Activated T-cell treated with anti-CD3 and anti-CD28 coated beads for 24 hours (primary cell): Measurements from ENCODE around the gene DNAAF5.

Experiments
- DNase-seq: peaks from one replicate; pipeline ENCODE4 v3.0.0-alpha.2; 2020; ENCODE audit warnings: low read depth

DNAAF5 gene

DNA sequence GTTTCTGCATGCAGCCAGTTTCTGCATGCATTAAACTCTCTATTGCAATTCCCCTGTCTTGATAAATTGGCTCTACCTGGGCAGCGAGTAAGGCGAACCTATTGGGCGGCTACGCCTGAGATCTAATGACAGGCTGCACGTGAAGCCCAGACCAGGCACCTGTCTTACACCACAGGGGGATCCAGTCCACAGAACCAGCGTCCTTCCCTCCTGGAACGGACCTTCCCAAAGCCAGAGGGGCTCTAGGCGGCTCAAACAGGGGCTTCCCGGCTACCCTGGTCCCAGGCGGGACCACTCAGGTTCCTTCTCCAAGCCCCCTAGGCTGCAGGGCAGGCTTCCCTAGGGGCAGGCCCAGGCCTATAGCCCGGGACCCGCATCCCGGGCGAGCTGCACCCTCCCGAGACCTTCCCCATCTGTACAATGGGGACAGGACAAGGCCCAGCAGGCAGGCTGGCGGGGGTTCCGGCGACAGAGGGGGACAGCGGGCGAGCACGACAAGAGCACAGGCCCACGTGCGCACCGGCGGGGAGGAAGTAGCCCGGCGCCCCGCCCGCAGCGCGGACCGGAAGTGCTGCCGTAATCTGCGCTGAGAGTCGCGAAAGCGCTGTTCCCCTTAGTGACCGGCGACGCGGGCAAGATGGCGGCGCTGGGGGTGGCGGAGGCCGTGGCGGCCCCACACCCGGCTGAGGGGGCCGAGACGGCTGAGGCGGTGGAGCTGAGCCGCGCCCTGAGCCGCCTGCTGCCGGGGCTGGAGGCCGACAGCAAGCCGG lies at the start of gene DNAAF5:
DNAAF5 (plus strand) TSS at position 616 of the 770 bp plus-strand sequence; CDS start at position 638, 22 bp downstream.
- DNase-seq: peak; percentile 85

DNA sequence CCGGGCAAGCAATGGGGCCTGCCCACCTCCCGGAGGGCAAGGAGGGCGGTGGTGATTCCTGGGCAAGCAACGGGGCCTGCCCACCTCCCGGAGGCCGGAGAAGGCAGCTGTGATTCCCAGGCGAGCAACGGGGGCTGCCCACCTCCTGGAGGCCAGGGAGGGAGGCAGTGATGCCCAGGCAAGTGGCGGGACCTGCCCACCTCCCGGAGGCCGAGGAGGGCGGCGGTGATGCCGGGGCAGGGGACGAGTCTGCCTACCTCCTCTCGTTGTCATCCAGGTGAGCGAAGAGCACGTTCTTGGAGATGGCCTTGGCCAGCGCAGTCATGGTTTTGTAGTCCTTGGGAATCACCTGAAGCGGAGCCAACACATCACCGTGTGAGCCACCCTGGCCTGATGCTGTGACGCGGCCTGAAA lies 49.5 kb upstream of the DNAAF5 start:
- DNase-seq: no peak

DNA sequence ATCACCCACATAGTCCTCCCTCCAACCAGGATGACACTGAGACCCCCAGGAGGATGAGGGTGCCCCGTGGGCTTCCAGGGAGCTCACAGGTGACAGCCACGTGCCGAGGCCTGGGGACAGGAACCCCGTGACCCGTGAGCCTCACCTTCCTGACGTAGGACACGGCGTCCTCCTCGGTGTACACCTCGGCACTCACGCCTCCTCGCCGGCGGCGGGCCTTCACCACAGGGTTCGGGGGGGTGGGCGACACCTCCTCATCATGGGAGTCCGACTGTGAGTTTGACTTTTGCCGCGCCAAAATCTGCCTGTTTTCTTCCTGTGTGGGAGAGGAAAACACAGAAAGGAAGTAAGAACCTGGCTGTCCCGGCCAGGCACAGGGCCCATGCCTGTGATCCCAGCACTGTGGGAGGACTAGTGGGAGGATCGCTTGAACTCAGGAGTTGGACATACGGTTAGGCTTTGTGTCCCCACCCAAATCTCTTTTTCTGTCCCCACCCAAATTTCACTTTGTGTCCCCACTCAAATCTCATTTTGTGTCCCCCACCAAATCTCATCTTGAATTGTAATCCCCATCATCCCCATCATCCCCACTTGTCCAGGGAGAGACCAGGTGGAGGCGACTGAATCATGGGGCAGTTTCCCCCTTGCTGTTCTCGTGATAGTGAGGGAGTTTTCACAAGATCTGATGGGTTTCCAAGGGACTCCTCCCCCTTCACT lies 45.9 kb upstream of the DNAAF5 start:
- no peak for DNase-seq

DNA sequence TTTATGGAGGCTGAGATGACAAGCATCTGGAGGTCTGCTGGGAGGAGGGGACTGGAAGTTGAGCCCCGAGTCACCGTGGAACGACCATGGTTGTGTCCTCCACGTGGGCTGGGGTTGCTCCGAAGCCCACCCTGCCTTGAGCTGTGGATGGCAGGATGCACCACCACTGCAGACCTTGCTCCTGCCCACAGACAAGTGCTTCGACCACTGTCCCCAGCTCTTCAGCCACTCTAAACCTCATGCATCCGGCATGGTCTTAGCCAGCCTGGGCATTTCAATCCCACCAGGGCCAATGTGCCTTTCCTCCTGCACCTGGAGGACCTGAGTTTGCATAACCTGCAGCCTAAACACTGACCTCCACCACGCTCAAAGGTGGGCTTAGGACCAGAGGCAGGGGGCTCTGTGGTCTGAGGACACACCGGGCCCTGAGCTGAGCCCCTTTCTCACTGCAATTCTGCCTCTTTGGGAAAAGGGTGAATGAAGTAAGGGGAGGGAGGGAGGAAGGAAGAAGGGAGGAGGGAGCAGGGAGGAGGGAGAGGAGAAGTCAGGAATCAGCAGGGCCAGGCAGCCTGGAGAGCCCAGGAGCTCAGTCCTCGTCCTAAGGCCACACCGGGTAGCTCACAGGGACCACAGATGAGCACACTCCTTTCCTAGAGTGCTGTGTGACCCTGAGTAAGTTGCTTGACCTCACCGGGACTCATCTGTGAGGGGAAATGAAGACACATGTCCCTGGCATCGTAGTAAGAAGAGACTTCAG lies 44.8 kb upstream of the DNAAF5 start:
- no peak for DNase-seq

GRCh38 chr7:682810-683209 lies 43.7 kb upstream of the DNAAF5 start:
- DNase-seq: no peak

GRCh38 chr7:683526-684205 lies 42.8 kb upstream of the DNAAF5 start:
- no peak for DNase-seq

DNA sequence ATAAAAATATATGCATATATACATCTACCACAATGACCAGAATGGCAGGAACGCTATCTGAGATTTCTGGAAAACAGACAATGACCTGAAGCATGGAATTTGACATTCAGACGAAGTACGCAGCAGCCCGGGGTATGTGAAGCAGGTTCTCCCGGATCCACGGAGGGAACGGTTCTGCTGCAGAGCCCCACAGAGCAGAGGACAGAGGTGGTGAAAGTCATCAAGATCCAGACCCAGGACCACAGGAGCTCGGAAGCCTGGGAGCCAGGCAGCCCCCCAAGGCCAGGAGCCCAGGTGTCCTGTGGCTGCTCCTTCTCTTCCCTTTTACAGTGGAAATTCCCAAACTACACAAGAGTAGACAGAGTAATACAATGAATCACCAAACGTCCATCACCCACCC lies 42.1 kb upstream of the DNAAF5 start:
- DNase-seq: no peak

- DNase-seq: no peak
These were observed 41.0 kb upstream of the DNAAF5 start for GRCh38 chr7:685540-685939.

DNA sequence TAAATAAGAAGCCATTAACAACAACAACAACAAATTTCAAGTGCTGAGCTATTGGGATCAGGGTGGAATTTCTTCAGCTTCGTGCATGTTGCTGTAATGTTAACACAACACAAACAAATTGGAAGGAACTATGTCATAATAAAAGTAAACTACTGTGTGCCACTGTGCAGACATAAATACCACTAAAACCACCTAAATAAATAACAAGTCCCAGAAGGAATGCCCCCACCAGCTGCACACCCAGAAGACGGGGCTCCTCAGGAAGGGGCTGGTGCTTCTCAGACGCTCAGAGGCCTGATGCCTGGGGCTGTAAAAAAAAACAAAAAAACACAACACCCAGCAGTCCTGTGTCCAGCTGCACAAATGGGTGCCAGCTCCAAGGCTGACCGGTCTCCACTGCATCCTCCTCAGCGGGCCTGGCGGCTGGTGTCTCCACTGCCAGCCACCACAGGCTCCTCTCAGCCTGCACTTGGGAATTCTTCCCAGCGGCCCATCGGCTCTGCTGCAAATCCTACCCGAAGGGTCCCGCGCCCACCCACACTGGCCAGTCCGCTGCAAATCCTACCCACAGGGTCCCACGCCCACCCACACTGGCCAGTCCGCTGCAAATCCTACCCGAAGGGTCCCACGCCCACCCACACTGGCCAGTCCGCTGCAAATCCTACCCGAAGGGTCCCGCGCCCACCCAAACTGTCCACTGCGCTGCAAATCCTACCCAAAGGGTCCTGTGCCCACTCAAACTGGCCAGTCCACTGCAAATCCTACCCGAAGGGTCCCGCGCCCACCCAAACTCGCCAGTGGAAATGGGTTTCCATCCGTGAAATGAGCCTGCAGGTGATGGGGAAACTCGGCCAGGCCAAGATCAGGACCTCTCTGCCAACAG lies 35.8 kb upstream of the DNAAF5 start:
- DNase-seq: no peak

GRCh38 chr7:691361-692045 lies 35.0 kb upstream of the DNAAF5 start:
- DNase-seq: no peak

DNA sequence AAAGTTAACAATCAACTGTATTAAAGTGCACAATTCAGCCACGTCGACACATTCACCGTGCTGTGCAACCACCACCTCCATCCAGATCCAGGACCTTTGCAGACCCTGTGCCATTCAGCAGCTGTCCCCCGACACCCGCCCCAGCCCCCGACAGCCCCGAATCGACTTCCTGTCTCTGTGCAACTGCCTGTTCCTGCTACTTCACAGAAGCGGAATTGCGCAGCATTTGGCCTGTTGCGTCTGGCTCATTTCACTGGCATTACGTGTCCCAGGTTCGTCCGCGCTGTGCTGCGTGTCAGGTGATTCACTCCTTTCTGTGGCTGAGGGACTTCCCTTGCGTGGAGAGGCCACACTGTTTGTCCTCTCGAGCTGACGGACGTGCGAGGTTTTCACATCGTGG lies 33.2 kb upstream of the DNAAF5 start:
- DNase-seq: no peak

DNA sequence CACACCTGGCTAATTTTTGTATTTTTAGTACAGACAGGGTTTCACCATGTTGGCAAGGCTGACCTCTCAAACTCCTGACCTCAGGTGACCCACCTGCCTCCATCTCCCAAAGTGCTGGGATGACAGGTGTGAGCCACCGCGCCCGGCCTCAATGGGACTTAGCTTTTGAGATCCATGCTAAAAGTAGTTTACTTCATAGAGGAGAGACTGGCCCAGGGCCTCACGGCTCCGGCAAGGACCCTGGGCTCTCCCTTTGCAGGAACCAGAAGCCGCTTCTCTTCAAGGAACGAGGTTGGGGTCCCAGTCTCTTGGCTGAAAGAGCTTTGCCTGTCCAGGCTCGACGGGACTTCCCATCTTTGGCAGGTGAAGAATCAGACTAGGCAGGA lies 30.1 kb upstream of the DNAAF5 start:
- no peak for DNase-seq

DNA sequence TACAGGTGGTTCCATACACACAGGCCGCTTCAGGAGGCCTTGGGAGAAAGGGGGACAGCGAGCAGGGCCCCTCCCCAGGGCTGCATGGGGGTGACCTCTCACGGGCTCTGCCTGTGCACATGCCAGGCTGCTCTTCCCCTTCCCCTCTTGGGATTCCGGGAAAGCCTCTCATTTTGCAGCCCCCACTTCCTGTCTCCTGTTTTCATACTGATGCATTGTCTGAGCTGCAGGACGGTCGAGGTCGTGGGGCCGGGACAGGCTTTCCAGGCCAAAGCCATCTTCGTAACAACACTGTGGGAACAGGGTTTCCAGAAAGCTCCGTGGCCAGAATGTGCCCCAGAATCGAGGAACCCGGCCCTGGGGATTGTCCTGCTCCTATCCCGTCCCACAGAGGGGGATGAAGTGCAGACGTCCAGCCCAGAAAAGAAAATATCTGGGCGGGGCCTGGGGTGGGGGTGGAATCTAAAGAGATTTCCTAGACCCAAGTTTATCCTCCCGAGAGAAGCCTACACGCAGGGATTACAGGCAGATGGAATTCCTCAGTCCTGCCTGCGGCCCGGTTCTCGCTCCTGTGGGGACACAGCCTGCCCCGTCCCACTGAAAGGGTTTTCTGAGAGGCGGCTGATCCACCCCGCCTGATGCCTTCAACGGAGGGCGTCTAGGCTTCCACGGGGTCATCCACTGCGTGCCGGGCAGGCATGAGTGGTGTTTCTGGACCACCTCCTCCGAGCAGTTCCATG lies 29.5 kb upstream of the DNAAF5 start:
- DNase-seq: no peak

DNA sequence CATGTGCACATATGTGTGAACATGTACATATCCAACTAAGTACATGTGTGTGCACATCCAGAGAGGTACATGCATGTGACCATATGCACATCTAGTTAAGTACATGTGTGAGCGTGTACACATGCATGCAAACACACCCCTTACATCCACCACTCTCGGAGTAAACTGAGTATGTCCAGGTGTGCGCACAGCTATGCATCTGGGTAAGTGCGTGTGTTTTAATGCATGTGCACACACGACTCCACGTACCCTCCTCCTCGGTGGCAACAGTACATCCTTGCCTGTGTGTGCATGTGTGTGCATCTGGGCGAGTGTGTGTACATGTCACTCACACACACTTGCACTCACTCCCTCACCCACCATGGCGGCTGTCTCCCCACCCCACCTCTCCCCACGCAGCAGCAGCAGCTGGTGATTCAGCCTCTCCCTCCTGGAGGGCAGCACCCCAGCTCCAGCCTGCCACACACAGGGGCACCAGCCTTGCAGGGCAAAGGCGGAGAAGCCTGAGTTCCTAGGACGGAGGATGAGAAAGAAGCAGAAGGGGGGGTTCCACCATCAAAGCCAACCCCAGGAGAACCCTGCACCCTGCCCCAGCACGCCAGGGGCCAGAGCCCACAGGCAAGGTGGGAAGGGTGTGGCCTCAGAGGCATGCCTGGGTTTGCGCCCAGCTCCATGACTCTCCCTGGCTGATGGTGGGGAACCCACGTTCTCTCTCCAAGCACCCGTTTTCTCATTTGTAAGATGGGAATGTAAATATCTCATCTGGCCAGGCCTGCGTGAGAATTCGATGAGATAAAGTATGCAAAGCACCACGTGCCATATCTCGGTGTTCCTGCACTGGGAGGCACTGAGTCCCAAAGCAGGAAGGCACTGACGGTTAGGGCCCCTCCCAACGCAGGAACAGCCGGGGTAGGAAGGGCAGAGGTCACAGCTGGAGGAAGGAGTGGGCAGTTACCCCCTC lies 27.7 kb upstream of the DNAAF5 start:
- no peak for DNase-seq

DNA sequence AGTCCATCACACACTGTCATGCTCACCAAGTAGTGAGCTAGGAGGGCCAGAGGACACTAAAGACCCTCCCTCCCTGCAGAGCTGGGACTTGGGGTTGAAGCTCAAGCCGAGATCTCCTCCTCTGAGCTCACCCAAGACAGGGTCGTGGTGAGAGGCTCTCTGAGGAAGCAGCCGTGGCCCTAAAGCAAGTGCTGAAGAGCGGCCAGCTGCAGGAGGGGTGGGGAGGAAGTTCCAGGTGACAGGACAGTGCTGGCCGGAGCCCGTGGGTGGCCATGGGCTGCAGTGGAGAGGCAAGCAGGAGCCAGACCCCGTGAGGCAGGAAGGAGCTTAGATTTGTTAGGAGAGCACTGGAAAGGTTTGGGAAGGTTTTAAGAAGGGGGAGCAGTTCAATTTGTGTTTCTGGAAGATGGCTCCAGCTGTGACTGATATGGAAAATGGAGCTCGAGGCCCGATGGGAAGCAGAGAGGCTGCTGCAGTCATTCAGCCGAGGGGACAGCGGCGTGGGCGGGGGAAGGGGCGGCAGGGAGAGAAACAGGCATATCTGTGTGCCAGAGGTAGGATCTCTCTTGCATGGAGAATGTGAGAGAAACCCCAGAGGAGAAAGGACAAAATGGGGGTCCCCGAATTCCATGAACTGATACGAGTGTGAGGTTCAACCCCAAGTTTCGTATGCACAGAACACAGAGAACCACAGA lies 26.9 kb upstream of the DNAAF5 start:
- no peak for DNase-seq

DNA sequence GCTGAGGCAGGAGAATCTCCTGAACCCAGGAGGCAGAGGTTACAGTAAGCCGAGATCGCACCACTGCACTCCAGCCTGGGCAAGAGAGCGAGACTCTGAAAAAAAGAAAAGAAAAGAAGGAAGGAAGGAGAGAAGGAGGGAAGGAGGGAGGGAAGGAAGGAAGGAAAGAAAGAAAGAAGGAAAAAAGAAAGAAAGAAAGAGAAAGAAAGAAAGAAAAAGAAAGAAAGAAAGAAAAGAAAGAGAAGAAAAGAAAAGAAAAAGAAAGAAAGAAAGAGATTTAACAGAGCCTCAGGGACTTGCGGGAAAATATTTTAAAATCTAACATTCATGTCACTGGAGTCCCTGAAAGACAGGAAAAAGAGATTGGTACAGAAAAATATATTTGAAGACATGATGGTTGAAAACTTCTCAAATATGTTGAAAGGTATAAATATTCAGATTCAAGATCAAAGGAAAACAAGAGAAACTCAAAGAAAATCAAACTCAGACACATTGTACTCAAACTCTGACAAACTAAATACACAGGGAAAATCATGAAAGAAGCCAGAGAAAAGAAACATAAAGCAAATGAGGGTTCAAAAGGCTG lies 25.3 kb upstream of the DNAAF5 start:
- no peak for DNase-seq

GRCh38 chr7:703049-703448 lies 23.4 kb upstream of the DNAAF5 start:
- DNase-seq: no peak

DNA sequence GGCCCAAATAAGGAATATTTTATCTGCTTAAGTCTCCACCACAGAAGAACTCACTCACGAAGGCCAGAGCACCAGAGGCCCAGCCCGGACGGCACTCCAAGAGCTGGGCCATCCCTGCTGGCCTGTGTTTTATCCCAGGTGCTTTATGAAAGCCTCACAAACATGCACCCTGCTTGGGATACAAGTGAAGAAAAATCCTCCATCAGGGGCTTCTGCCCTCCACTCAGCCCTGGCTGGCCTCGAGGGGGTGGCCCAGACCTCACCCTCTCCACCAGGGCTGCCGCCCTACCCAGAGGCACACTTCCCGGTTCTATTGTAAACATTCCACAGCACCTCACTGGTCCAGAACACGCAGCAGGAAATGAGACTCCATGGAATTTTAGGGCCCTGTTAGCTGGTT lies 19.8 kb upstream of the DNAAF5 start:
- DNase-seq: no peak
